ENCODE data around the gene ENKD1.
A peak's percentile ranks its signal among the peaks of the same experiment; 100 is the strongest.

DNA sequence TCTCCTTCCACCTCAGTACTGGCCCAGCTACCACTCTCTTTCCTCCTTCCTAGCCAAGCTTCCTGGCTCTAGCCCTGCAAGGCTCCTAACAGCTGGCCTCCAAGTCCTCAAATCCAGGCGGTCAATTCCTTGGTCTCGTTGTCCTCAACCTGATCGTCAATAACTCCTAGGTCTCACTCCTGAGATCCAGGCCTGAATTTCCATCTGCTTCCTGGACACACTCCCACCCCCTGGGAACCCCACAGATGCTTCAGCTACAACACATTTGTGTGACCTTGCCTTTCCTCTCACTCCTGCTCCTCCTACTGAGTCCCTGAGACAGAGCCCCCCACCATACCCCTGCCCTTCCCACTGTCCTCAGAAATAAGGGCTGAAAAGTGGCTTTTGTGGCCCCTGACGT, 2.3 kb downstream of the ENKD1 start:
- TF ChIP-seq, protein P1, sequence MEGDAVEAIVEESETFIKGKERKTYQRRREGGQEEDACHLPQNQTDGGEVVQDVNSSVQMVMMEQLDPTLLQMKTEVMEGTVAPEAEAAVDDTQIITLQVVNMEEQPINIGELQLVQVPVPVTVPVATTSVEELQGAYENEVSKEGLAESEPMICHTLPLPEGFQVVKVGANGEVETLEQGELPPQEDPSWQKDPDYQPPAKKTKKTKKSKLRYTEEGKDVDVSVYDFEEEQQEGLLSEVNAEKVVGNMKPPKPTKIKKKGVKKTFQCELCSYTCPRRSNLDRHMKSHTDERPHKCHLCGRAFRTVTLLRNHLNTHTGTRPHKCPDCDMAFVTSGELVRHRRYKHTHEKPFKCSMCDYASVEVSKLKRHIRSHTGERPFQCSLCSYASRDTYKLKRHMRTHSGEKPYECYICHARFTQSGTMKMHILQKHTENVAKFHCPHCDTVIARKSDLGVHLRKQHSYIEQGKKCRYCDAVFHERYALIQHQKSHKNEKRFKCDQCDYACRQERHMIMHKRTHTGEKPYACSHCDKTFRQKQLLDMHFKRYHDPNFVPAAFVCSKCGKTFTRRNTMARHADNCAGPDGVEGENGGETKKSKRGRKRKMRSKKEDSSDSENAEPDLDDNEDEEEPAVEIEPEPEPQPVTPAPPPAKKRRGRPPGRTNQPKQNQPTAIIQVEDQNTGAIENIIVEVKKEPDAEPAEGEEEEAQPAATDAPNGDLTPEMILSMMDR (IDR thresholded peaks at IDR 0.05), result no peak
- peak in 2 of 3 donors; percentile 29 to 30 for TF ChIP-seq POLR2A (IDR thresholded peaks at IDR 0.05)
